Endothelial cell of umbilical vein (primary cell): ENCODE measurements around the gene ANAPC1. TPM values are rescaled to one million over a fixed set of nuclear protein-coding genes. Genes with fewer than 3 reads are reported as not detected.

ENCODE experiments used
- BruUV-seq: library from RNA; stranded (reverse); fragments of 400-500 nt; replicated peaks from 2 replicates; lab custom pipeline; 2021; lab: Mats Ljungman, UMichigan
- CTCF ChIA-PET: fragments of 300-600, 350-600 bp; sonication (Branson Sonifier 250); formaldehyde crosslinking; loops from one replicate; lab custom pipeline; 2021; ENCODE audit warnings: antibody characterized with exemption, inconsistent platforms; lab: Charles Lee
- POLR2A ChIA-PET: fragments of 300-600, 350-600 bp; sonication (Branson Sonifier 250); formaldehyde crosslinking; loops from one replicate; lab custom pipeline; 2021; ENCODE audit warnings: antibody characterized with exemption, inconsistent platforms; lab: Charles Lee
- DNase-seq: peaks from one replicate; pipeline ENCODE4 v3.0.0-alpha.2; 2011; ENCODE audit warnings: low read depth, low spot score
- FAIRE-seq: peaks from 2 replicates; lab custom pipeline; 2011; peaks lifted over from hg19 to GRCh38; lab: Jason Lieb, UNC
- H2AFZ ChIP-seq: 2 replicates; pipeline ENCODE4 v1.6.0; 2012; ENCODE audit warnings: low read depth, low read length, control low read depth, inconsistent platforms
- H3K27ac ChIP-seq: 2 replicates; pipeline ENCODE4 v1.5.1; 2011; ENCODE audit warnings: low read depth, mild to moderate bottlenecking, control low read depth, low read length, moderate library complexity; ENCODE audit not compliant: insufficient read depth
- H3K27me3 ChIP-seq, 2 experiments: 2 replicates each; pipeline versions ENCODE4 v1.6.0 to v1.6.1; 2011; ENCODE audit warnings: low read length in 2 of 2, mixed read lengths in 1 of 2; ENCODE audit not compliant: control insufficient read depth in 2 of 2, insufficient read depth in 2 of 2
- H3K36me3 ChIP-seq, 2 experiments: 2 replicates in 1 of 2; 3 replicates in 1 of 2; pipeline ENCODE4 v1.5.1; 2011; ENCODE audit warnings: low read length in 2 of 2, mild to moderate bottlenecking in 1 of 2, moderate library complexity in 1 of 2; ENCODE audit not compliant: control insufficient read depth in 2 of 2, insufficient read depth in 2 of 2; ENCODE audit errors: extremely low read depth in 1 of 2
- H3K4me1 ChIP-seq: 3 replicates; pipeline ENCODE4 v1.5.1; 2011; ENCODE audit warnings: mild to moderate bottlenecking, low read length; ENCODE audit not compliant: control insufficient read depth, insufficient read depth; ENCODE audit errors: extremely low read depth
- H3K4me2 ChIP-seq: 2 replicates; pipeline ENCODE4 v1.6.1; 2011; ENCODE audit warnings: low read length, control low read depth, mixed read lengths; ENCODE audit not compliant: insufficient read depth
- H3K4me3 ChIP-seq, 3 experiments: fragments of 200-600 bp in 1 of 3; sonication (generic), shearing (Covaris generic) in 1 of 3; replicated peaks in 1 of 3; 2 replicates each; pipeline ENCODE4 v1.5.1; 2011 to 2016; ENCODE audit warnings: control low read depth in 3 of 3, low read length in 3 of 3, mild to moderate bottlenecking in 2 of 3, inconsistent platforms in 1 of 3, low read depth in 1 of 3, moderate library complexity in 1 of 3; ENCODE audit not compliant: insufficient read depth in 1 of 3
- H3K79me2 ChIP-seq: 2 replicates; pipeline ENCODE4 v1.6.0; 2012; ENCODE audit warnings: low read length, inconsistent platforms; ENCODE audit not compliant: control insufficient read depth, insufficient read depth
- H3K9ac ChIP-seq: replicated peaks from 2 replicates; pipeline ENCODE3; 2011; ENCODE audit warnings: low read length, control low read depth; ENCODE audit not compliant: insufficient read depth; ENCODE audit errors: extremely low read depth
- H3K9me1 ChIP-seq: replicated peaks from 3 replicates; pipeline ENCODE4 v1.6.0; 2011; ENCODE audit warnings: mild to moderate bottlenecking, low read length; ENCODE audit not compliant: control insufficient read depth, insufficient read depth; ENCODE audit errors: extremely low read depth
- H3K9me3 ChIP-seq: replicated peaks from 2 replicates; pipeline ENCODE4 v1.5.1; 2012; ENCODE audit warnings: low read length, inconsistent platforms; ENCODE audit not compliant: control insufficient read depth, insufficient read depth
- H4K20me1 ChIP-seq: replicated peaks from 2 replicates; pipeline ENCODE3; 2011; ENCODE audit warnings: mild to moderate bottlenecking, low read length; ENCODE audit not compliant: control insufficient read depth, insufficient read depth; ENCODE audit errors: extremely low read depth
- EZH2 ChIP-seq: IDR thresholded peaks from 2 replicates; pipeline ENCODE4 v1.6.1; 2012; ENCODE audit warnings: borderline replicate concordance, low read depth, mild to moderate bottlenecking, moderate library complexity, low read length, inconsistent platforms; ENCODE audit not compliant: severe bottlenecking
- FOS ChIP-seq: IDR thresholded peaks from 2 replicates; pipeline ENCODE4 v1.6.1; 2011; ENCODE audit warnings: mild to moderate bottlenecking, low read length, moderate library complexity, borderline replicate concordance; ENCODE audit not compliant: insufficient read depth
- GATA2 ChIP-seq: IDR thresholded peaks from 2 replicates; pipeline ENCODE4 v1.7.0; 2011; ENCODE audit warnings: low read depth, mild to moderate bottlenecking, moderate library complexity, mixed read lengths, low read length; ENCODE audit not compliant: insufficient read length, insufficient read depth
- JUN ChIP-seq: IDR thresholded peaks from 2 replicates; pipeline ENCODE4 v1.6.1; 2011; ENCODE audit warnings: borderline replicate concordance, low read depth; ENCODE audit not compliant: insufficient read length, insufficient read depth
- MYC ChIP-seq: IDR thresholded peaks from one replicate; pipeline ENCODE4 v1.6.1; 2011; ENCODE audit warnings: mild to moderate bottlenecking, low read depth, low read length
- POLR2A ChIP-seq: IDR thresholded peaks from 2 replicates; pipeline ENCODE4 v1.6.1; 2012; ENCODE audit warnings: low read depth, mild to moderate bottlenecking, control low read depth, low read length
- POLR2AphosphoS5 ChIP-seq: IDR thresholded peaks from 2 replicates; pipeline ENCODE4 v1.6.1; 2012; ENCODE audit warnings: low read depth, mild to moderate bottlenecking, control low read depth, low read length, moderate library complexity; ENCODE audit not compliant: insufficient read depth
- dilution Hi-C: fragments of 300-500 bp; cut with MboI; formaldehyde crosslinking; loops from one replicate; pipeline ENCODE4 v1.15.0; 2019; ENCODE audit warnings: low sequenced_read_pairs; ENCODE audit not compliant: extremely low pct_ligation_motif_present
- intact Hi-C: fragments of 100-400 bp; cut with micrococcal nuclease; formaldehyde crosslinking; loops from one replicate; pipeline ENCODE4 v1.10.0; 2022
- polyA plus RNA-seq, 4 experiments: library from polyadenylated mRNA; depleted of rRNA in 3 of 4; stranded (reverse) in 3 of 4; unstranded in 1 of 4; fragments of >200 nt; gene quantifications; 2 replicates each; pipeline versions ENCODE4 v1.2.1 to v1.2.3, GENCODE V29; 2011 to 2012; ENCODE audit warnings: missing spikeins in 1 of 4
- total RNA-seq: library from RNA; stranded (reverse); gene quantifications from 2 replicates; pipeline ENCODE4 v1.2.3, GENCODE V29; 2021
- TF ChIP-seq, protein P1 (sequence below): IDR thresholded peaks from 2 replicates; pipeline ENCODE4 v1.6.1; 2011; ENCODE audit not compliant: insufficient read depth, insufficient read length
- TF ChIP-seq, protein P2 (sequence below), 2 donors: IDR thresholded peaks; 1 replicate in 1 of 2; 2 replicates in 1 of 2; pipeline ENCODE4 v1.5.1; 2011; ENCODE audit warnings: low read length in 2 of 2, mild to moderate bottlenecking in 2 of 2, moderate library complexity in 2 of 2, control low read depth in 1 of 2, inconsistent platforms in 1 of 2, low read depth in 1 of 2; ENCODE audit not compliant: insufficient read depth in 1 of 2; ENCODE audit errors: extremely low read depth in 1 of 2

Gene ANAPC1
- total and polyA plus RNA-seq, 2 donors (not counting 3 experiments of a cell fraction or from before 2014, with no cell fraction given), result 21.9 to 61.5 TPM

DNA sequence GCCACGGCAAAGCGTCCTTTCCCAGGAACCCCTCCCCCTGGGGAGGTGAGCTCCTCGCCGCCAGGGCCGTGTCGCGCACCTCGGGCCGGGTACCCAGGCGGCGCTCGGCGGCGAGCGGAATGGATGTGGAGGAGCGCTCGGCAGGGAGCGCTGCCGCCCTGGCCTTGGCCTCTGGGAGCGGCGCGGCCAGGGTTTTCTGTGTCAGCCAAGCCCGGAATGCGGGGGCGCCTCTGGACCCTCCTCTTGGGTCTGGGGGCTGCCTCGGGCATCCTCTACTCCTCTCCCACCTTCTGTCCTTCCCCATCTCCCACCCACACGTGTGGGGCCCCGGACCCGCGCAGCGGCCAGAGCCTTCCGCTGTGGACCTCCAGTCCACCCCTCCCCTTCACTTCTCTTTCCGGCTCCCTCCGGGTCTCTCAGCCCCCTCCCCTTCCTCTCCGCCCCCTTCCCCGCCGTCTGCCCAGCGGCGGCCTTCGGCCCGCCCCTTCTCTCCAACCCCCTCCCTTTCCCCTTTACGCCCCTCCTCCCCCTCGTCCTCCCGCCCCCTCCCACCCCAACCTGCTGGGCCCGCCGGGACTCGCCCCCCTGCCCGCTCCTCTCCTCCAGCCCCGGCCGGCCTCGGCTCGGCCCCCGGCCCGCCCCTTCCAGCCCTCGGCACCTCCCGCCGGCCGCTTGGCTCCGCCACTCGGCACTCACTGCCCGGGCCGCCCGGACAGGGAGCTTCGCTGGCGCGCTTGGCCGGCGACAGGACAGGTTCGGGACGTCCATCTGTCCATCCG, 14.1 kb upstream of the ANAPC1 start, which contains the start of gene MERTK:
TSS of gene MERTK (plus strand) at position 684 of the 779 bp plus-strand sequence. CDS start 129 bp downstream, outside the sequence.
- no peaks in the 10 kb centered on the region for H3K9me3 ChIP-seq
- H3K27ac ChIP-seq, result peak within 1 kb of the TSS; percentile 64
- H2AFZ ChIP-seq, result peak within 1 kb of the TSS; percentile 85
- H4K20me1 ChIP-seq, result no peaks in the 10 kb centered on the region
- peak; percentile 67 for FAIRE-seq
- H3K4me2 ChIP-seq, result peak within 1 kb of the TSS; percentile 67
- peak; percentile 92 for DNase-seq
- intact Hi-C loops, result loop anchor here (1.0 kb wide), 3 partner anchors 77 to 150 kb away; no protein-coding TSS in a partner anchor
- no TSS peak for BruUV-seq
- POLR2A ChIA-PET, result interaction anchor here (0.6 to 0.8 kb wide), 8 partner anchors 30 to 719 kb away, joined by 3 to 6 read pairs (median 4); partner anchors contain the start of gene RGPD8
- H3K9ac ChIP-seq, result peak within 1 kb of the TSS; percentile 87
- CTCF ChIA-PET, result interaction anchor here (0.5 to 4.7 kb wide), 19 partner anchors 11 to 535 kb away, joined by 3 to 62 read pairs (median 4); partner anchors contain the start of genes RGPD8 and TMEM87B
- H3K4me3 ChIP-seq, result peak within 1 kb of the TSS; percentile 72 to 99 (median 95)
- no peaks in the 10 kb centered on the region for H3K9me1 ChIP-seq
- H3K36me3 ChIP-seq, result peaks cover 0 to 2% of the 10 kb centered on the region in 2 experiments
- dilution Hi-C loops, result no loop called here
- TF ChIP-seq MYC (no peak), GATA2 (no peak), EZH2 (no peak), FOS (no peak), JUN (no peak), POLR2AphosphoS5 (peak; percentile 91), POLR2A (peak; percentile 88)
- TF ChIP-seq, protein P1, sequence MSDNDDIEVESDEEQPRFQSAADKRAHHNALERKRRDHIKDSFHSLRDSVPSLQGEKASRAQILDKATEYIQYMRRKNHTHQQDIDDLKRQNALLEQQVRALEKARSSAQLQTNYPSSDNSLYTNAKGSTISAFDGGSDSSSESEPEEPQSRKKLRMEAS, result no peak
- TF ChIP-seq, protein P2, sequence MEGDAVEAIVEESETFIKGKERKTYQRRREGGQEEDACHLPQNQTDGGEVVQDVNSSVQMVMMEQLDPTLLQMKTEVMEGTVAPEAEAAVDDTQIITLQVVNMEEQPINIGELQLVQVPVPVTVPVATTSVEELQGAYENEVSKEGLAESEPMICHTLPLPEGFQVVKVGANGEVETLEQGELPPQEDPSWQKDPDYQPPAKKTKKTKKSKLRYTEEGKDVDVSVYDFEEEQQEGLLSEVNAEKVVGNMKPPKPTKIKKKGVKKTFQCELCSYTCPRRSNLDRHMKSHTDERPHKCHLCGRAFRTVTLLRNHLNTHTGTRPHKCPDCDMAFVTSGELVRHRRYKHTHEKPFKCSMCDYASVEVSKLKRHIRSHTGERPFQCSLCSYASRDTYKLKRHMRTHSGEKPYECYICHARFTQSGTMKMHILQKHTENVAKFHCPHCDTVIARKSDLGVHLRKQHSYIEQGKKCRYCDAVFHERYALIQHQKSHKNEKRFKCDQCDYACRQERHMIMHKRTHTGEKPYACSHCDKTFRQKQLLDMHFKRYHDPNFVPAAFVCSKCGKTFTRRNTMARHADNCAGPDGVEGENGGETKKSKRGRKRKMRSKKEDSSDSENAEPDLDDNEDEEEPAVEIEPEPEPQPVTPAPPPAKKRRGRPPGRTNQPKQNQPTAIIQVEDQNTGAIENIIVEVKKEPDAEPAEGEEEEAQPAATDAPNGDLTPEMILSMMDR (IDR thresholded peaks at IDR 0.05; ENCODE audit: extremely low read depth in 1 of 2, insufficient read depth in 1 of 2, low read depth in 1 of 2, low read length in 2 of 2), result peak; percentile 52 to 76
- H3K79me2 ChIP-seq, result peaks cover 30% of the 10 kb centered on the region
- no peaks in the 10 kb centered on the region for H3K27me3 ChIP-seq
- H3K4me1 ChIP-seq, result peaks cover 28% of the 10 kb centered on the region
